GM12801 (cell line): ENCODE results near the gene SOCS2.

Experiments used
- CTCF ChIP-seq: IDR thresholded peaks from one replicate; pipeline ENCODE4 v1.5.1; 2011; ENCODE audit warnings: control low read depth; ENCODE audit not compliant: insufficient read length; ENCODE audit errors: extremely low read depth

SOCS2 gene

GRCh38 chr12:93614917-93615596 is 42.6 kb downstream of the SOCS2 start:
- no peak for TF ChIP-seq CTCF

- TF ChIP-seq CTCF, result no peak
Observed at GRCh38 chr12:93616584-93617101, 44.2 kb downstream of the SOCS2 start.

GRCh38 chr12:93618891-93619410 is 46.5 kb downstream of the SOCS2 start:
- no peak for TF ChIP-seq CTCF

GRCh38 chr12:93621986-93622385 is 49.5 kb downstream of the SOCS2 start:
- no peak for TF ChIP-seq CTCF

GRCh38 chr12:93622485-93622884 is 50.0 kb downstream of the SOCS2 start:
- no peak for TF ChIP-seq CTCF

GRCh38 chr12:93624595-93625294 is 52.3 kb downstream of the SOCS2 start:
- no peak for TF ChIP-seq CTCF

GRCh38 chr12:93626160-93626559 is 53.7 kb downstream of the SOCS2 start:
- TF ChIP-seq CTCF, result no peak
